Prostate gland (tissue), 2 donors: ENCODE results near the gene KCNQ1. TPM values are rescaled to one million over a fixed set of nuclear protein-coding genes. Genes with fewer than 3 reads are reported as not detected.

Experiments used
- DNase-seq: peaks from one replicate; pipeline ENCODE4 v3.0.0-alpha.2; 2019; ENCODE audit warnings: low spot score
- H3K27ac ChIP-seq, 2 donors: fragments of 200-600 bp; sonication (generic); 2 replicates each; pipeline ENCODE4 v1.5.1; 2017 to 2019
- H3K27me3 ChIP-seq: fragments of 200-600 bp; sonication (generic); replicated peaks from 2 replicates; pipeline ENCODE4 v1.5.1; 2019; ENCODE audit not compliant: insufficient read depth
- H3K36me3 ChIP-seq, 2 donors: fragments of 200-600 bp; sonication (generic); 1 replicate in 1 of 2; 2 replicates in 1 of 2; pipeline versions ENCODE4 v1.5.1 to v1.8.1; 2017 to 2019
- H3K4me1 ChIP-seq: fragments of 200-600 bp; sonication (generic); replicated peaks from 2 replicates; pipeline ENCODE4 v1.5.1; 2019
- H3K4me3 ChIP-seq, 2 donors: fragments of 200-600 bp; sonication (generic); 2 replicates each; pipeline ENCODE4 v1.5.1; 2017 to 2019
- H3K9me3 ChIP-seq: fragments of 200-600 bp; sonication (generic); 2 replicates; pipeline ENCODE4 v1.5.1; 2017
- POLR2A ChIP-seq: fragments of 450-650 bp; IDR thresholded peaks from one replicate; pipeline ENCODE4 v1.6.1; 2016; ENCODE audit warnings: antibody characterized with exemption, mild to moderate bottlenecking
- POLR2AphosphoS5 ChIP-seq: sonication (generic); formaldehyde crosslinking; IDR thresholded peaks from one replicate; pipeline ENCODE4 v1.6.1; 2017; ENCODE audit warnings: antibody characterized with exemption
- WGBS: methylation state at CpG from one replicate; pipeline ENCODE4 v1.1.5; 2018; 5-methylcytosine and 5-hydroxymethylcytosine counted together
- intact Hi-C: fragments of 100-400 bp; cut with DNase I; formaldehyde crosslinking; loops from one replicate; pipeline ENCODE4 v1.14.2; 2022
- total RNA-seq, 2 donors: library from RNA; depleted of rRNA; stranded (reverse); fragments of >200 nt; gene quantifications; one replicate each; pipeline ENCODE4 v1.1.0, GENCODE V29; 2016
- TF ChIP-seq, protein P1 (sequence below), 4 experiments: fragments of 200-600 bp in 2 of 4; fragments of 450-650 bp in 2 of 4; sonication (generic) in 2 of 4; IDR thresholded peaks; 1 replicate in 3 of 4; 2 replicates in 1 of 4; pipeline ENCODE4 v1.5.1; 2016 to 2019; ENCODE audit warnings: antibody characterized with exemption in 4 of 4, mild to moderate bottlenecking in 2 of 4, moderate library complexity in 2 of 4

Gene KCNQ1
- total RNA-seq, 2 donors from 2014 or later = 10.0 to 33.8 TPM

DNA sequence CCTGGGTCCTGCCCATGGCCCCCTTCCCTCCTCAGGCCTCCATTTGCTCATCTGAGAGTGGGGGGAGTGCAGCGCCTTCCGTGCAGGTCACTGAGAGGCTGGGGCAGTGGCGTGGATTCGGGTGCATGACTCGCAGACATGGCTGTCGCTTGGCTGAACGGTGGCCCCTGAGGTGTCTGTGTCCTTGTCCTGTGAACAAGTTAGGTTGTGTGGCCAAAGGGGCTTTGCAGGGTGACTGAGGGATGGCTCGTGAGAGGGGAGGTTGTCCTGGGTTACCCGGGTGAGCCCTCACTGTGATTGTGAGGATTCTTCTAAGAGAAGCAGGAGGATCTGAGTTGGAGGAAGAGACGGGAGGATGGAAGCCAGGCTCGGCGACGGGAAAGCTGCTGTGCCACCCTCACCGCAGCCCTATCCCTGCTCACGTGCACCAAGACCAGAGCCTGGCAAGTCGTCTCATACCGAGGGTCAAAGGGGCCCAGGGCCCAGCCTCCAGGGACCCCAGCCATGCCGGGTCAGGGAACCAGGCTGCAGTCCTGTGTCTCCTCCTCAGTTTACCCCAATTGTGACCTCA is 79.1 kb downstream of the KCNQ1 start:
- Histone ChIP-seq H3K4me3 (no peak overlapping the region), H3K27me3 (no peaks in the 10 kb centered on the region), H3K27ac (no peak overlapping the region), H3K9me3 (no peaks in the 10 kb centered on the region), H3K4me1 (no peaks in the 10 kb centered on the region), H3K36me3 (no peaks in the 10 kb centered on the region)
- no peak for TF ChIP-seq POLR2A
- TF ChIP-seq, protein P1, sequence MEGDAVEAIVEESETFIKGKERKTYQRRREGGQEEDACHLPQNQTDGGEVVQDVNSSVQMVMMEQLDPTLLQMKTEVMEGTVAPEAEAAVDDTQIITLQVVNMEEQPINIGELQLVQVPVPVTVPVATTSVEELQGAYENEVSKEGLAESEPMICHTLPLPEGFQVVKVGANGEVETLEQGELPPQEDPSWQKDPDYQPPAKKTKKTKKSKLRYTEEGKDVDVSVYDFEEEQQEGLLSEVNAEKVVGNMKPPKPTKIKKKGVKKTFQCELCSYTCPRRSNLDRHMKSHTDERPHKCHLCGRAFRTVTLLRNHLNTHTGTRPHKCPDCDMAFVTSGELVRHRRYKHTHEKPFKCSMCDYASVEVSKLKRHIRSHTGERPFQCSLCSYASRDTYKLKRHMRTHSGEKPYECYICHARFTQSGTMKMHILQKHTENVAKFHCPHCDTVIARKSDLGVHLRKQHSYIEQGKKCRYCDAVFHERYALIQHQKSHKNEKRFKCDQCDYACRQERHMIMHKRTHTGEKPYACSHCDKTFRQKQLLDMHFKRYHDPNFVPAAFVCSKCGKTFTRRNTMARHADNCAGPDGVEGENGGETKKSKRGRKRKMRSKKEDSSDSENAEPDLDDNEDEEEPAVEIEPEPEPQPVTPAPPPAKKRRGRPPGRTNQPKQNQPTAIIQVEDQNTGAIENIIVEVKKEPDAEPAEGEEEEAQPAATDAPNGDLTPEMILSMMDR (IDR thresholded peaks at IDR 0.05) = no peak
- no peak for TF ChIP-seq POLR2AphosphoS5
- intact Hi-C loops = no loop called here
- WGBS = 85% methylated on average over 17 of the region's 18 CpGs
- DNase-seq = no peak

DNA sequence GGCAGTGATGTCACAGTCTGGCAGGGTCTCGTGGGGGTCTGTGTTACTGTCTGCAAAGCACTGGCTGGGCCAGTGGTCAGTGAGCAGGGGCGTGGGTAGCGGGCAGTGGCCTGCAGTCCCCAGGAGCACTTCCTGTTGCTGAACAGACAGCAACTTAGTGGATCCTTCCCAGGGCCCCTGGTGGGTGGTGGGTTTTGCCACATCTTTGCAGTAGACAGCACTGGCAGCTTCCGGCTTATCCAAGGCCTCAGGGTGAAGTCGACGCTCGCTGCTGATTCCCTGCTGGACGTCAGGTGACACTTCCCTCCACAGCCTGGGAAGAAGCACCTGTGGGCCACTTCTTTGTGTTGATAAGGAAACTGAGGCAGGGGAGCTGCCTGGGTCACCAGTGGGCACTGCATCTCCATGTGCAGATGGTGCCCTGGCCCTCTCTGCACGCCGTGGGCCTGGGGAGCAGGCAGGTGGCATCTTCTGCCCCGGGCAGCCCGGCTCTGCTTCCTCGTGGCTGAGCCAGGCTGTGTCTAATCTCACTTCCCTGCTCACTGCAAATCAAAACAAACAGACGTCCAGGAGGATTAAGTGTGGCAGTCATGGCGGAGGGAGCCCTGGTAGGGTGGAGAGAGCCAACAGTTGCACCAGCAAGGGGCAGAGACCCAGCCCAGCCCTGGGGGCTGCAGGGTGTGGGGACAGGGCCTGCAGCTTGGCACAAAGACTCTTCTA is 79.8 kb downstream of the KCNQ1 start:
- Histone ChIP-seq H3K27me3 (no peaks in the 10 kb centered on the region), H3K4me3 (no peak overlapping the region), H3K4me1 (no peaks in the 10 kb centered on the region), H3K27ac (no peak overlapping the region), H3K36me3 (no peaks in the 10 kb centered on the region), H3K9me3 (no peaks in the 10 kb centered on the region)
- no peak for DNase-seq
- intact Hi-C loops = loop anchor here (5.0 kb wide), 1 partner anchor 207 kb away; no protein-coding TSS in a partner anchor
- TF ChIP-seq, protein P1 (IDR thresholded peaks at IDR 0.05) = no peak
- no peak for TF ChIP-seq POLR2A
- no peak for TF ChIP-seq POLR2AphosphoS5
- WGBS = 73% methylated on average over 15 of the region's 15 CpGs

DNA sequence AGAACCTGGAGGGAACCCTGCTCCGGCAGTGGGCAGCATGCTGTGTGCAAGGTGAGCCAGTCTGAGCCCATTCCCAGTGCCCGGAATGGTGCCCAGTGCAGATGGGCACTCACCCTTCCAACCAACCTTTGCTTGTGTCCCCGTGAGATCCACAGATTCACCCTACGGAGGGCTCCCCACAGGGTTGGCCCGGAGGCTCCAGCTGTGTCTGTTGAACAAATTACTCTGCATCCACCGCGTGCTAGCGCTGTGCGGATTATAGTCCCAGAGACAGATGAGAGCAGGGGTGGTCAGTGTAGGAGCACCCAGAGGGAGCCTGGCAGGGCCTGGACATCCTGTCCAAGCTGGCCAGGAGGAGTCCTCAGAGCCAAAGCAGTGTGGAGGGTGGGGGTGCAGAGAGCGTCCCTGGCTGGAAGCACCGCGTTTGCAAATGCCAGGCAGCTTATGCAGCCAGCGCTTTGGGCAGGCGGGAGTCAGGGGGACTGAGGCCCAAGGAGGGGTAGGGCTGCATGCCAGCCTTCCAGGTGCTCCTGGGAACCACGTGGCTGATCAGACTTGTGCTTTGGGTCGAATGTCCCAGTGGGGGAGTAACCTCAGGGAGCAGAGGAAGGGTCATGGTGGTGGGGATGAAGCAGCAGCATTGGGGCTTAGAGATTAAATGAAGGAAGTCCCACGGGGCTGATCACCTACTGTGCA is 80.5 kb downstream of the KCNQ1 start:
- intact Hi-C loops = loop anchor here (5.0 kb wide), 1 partner anchor 208 kb away; no protein-coding TSS in a partner anchor
- H3K36me3 ChIP-seq = no peaks in the 10 kb centered on the region
- TF ChIP-seq, protein P1 (IDR thresholded peaks at IDR 0.05) = no peak
- TF ChIP-seq POLR2A = no peak
- TF ChIP-seq POLR2AphosphoS5 = no peak
- H3K27me3 ChIP-seq = no peaks in the 10 kb centered on the region
- 71% methylated on average over 17 of the region's 17 CpGs for WGBS
- DNase-seq = no peak
- H3K9me3 ChIP-seq = no peaks in the 10 kb centered on the region
- H3K27ac ChIP-seq = no peak overlapping the region
- no peak overlapping the region for H3K4me3 ChIP-seq
- no peaks in the 10 kb centered on the region for H3K4me1 ChIP-seq

DNA sequence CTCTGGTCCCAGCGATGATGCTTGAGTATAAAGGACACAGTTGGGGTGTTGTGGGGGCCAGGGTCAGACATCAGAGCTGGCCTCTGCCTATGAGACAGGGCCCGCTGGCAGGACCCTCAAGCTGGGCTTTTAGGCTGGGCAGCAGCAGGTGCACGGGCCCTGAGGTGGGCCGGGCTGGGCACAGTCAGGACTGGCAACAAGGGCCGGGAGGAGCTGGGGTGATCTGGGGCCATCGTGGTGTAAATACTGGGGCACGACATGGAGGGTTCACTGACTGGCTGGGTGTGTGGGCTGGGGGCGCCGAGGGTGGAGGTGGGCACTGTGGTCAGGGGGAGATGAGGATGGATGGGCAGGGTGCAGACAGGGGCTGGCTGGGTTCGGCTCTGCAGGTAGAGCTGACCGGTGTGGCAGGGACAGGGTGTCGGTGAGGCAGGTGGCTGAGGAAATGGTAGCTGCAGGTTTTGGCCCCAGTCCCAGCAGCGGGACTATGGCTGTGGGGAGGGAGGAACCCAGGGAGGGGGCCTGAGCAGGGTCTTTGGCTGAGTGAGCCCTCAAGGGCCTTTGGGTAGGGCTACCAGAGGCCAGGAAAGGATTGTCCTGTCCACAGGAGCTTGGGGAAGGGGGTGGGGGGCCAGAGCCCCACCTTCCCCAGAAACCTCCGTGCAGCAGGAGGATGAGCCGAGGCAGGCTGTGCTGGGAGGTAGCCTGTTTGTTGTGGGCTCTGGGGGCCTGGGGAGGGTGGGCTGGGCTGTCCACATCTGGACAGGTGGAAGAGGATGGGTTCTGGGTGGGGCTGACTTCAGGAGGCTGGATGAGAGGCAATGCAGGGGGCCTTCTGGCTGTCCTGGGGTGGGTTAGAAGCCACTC is 81.4 kb downstream of the KCNQ1 start:
- no peak for DNase-seq
- H3K36me3 ChIP-seq = no peaks in the 10 kb centered on the region
- no peaks in the 10 kb centered on the region for H3K9me3 ChIP-seq
- H3K4me3 ChIP-seq = no peak overlapping the region
- H3K4me1 ChIP-seq = no peaks in the 10 kb centered on the region
- H3K27me3 ChIP-seq = no peaks in the 10 kb centered on the region
- WGBS = 76% methylated on average over 15 of the region's 15 CpGs
- intact Hi-C loops = loop anchor here (5.0 kb wide), 1 partner anchor 209 kb away; no protein-coding TSS in a partner anchor
- H3K27ac ChIP-seq = no peak overlapping the region
- no peak for TF ChIP-seq POLR2A
- TF ChIP-seq, protein P1 (IDR thresholded peaks at IDR 0.05) = no peak
- TF ChIP-seq POLR2AphosphoS5 = no peak
